ENCODE measurements around the gene PUS1.

The PUS1 gene

GRCh38 chr12:131895640-131896079, 33.4 kb upstream of the PUS1 start:
- DNase-seq (ENCODE audit: insufficient read length) (no peak), FAIRE-seq (no peak)
- TF ChIP-seq POLR2AphosphoS5 (IDR thresholded peaks at IDR 0.05; ENCODE audit: low read depth, low read length): no peak
- no peak for TF ChIP-seq TAF1 (IDR thresholded peaks at IDR 0.05; ENCODE audit: borderline replicate concordance, low read depth, low read length)
- no peak for TF ChIP-seq POLR2A (IDR thresholded peaks at IDR 0.05; ENCODE audit: low read depth, low read length)

DNA sequence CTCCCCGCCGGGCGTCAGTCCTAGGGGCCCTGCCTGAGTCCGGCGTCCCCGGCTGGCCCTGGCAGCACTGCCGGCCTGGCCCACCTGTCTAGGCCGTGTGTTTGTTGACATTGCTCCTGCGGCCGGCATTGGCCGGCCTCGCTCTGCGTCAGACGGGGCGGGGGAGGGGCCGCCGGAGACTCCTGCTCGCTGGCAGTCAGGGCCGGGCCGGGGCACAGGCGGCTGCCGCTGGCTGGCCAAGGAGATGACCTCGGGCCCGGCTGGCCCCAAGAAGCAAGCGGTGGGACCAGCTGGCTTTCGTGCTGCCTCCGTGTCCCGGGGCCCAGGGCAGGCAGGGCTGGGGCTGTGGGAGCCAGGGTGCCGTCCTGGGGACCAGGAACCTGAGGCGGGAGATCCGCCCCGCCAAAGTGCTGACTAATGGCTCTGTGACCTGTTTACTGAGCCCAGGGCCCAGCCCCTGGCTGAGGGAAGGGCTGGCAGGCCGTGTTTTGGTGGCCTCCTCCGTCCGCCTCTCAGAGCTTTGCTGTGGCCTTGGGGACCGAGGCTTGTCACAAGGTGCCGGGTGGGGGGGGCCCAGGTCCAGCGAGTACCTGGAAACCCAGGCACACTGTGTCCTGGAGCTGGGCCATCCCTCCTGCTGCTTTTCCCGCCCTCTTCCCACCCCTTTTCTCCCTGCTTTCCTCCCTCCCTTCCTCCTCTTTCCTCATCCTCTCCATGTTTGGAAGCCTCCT, 32.8 kb upstream of the PUS1 start:
- no peak for TF ChIP-seq POLR2A (IDR thresholded peaks at IDR 0.05; ENCODE audit: low read depth, low read length)
- no peak for TF ChIP-seq POLR2AphosphoS5 (IDR thresholded peaks at IDR 0.05; ENCODE audit: low read depth, low read length)
- TF ChIP-seq TAF1 (IDR thresholded peaks at IDR 0.05; ENCODE audit: borderline replicate concordance, low read depth, low read length): no peak
- peak; percentile 84 for FAIRE-seq
- peak; percentile 93 for DNase-seq (ENCODE audit: insufficient read length)

DNA sequence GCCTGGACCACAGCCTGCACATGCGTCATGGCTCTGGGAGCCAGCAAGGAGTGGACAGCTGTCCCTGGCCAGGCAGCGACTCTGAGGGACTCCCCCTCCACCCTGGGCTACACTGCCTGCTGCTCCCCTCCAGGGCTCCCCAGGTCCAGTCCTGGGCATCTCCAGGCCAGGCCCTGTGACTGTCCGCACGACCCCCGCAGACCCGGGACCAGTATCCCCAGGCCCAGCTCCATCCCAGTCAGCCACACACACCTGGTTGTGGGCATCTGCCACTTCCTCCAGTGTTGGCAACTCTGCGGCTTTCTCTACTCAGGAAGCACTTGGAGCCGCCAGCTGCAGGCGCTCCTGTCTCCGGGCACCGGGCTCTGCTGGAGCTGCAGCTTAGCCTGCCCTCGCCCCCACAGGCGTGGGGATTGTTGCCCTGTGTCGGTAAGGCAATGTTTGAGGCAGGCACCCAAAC, 32.2 kb upstream of the PUS1 start:
- DNase-seq (ENCODE audit: insufficient read length) (no peak), FAIRE-seq (no peak)
- no peak for TF ChIP-seq POLR2A (IDR thresholded peaks at IDR 0.05; ENCODE audit: low read depth, low read length)
- no peak for TF ChIP-seq POLR2AphosphoS5 (IDR thresholded peaks at IDR 0.05; ENCODE audit: low read depth, low read length)
- no peak for TF ChIP-seq TAF1 (IDR thresholded peaks at IDR 0.05; ENCODE audit: borderline replicate concordance, low read depth, low read length)

DNA sequence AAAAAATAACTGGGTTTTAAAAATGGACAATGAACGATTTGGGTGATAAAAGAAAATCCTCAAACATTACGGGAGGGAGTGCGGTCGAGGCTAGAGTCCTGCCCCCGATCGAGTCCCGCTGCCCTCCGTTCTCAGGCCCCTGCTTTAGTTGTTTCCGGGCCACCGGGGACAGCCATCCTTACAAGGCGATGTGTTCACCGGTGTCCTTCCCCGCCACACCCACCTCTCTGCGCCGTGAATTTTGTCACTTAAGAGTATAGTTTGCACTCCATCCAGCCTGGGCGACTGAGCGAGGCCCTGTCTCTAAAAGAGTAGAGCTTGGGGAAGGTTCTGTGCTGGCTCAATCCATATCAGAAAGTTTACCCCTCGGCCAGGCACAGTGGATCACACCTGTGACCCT, 31.8 kb upstream of the PUS1 start:
- no peak for TF ChIP-seq POLR2AphosphoS5 (IDR thresholded peaks at IDR 0.05; ENCODE audit: low read depth, low read length)
- no peak for TF ChIP-seq POLR2A (IDR thresholded peaks at IDR 0.05; ENCODE audit: low read depth, low read length)
- TF ChIP-seq TAF1 (IDR thresholded peaks at IDR 0.05; ENCODE audit: borderline replicate concordance, low read depth, low read length): no peak
- DNase-seq (ENCODE audit: insufficient read length) (no peak), FAIRE-seq (no peak)

GRCh38 chr12:131897875-131898274, 31.2 kb upstream of the PUS1 start:
- TF ChIP-seq TAF1 (IDR thresholded peaks at IDR 0.05; ENCODE audit: borderline replicate concordance, low read depth, low read length) (no peak), POLR2A (IDR thresholded peaks at IDR 0.05; ENCODE audit: low read depth, low read length) (no peak), POLR2AphosphoS5 (IDR thresholded peaks at IDR 0.05; ENCODE audit: low read depth, low read length) (no peak)
- FAIRE-seq (no peak), DNase-seq (ENCODE audit: insufficient read length) (no peak)

DNA sequence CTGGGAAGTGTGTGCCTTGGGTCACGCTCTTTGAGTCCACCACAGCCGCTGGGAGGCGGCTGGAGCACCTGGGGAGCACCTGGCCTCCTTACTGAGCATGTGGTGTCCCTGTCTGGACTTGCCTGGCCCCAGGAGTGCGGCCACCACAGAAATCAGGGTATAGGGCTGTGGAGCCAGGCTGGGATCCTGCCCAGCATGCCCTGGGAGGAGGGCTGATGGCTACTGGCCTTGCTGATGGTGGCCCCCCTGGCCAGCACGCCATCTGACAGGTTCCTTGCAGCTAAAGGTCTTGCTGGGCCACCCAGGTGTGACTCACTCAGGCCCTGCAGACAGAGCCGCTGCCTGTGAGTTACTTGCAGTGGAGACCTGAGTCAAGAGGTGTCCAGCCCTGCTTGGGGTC, 28.7 kb upstream of the PUS1 start:
- TF ChIP-seq TAF1 (IDR thresholded peaks at IDR 0.05; ENCODE audit: borderline replicate concordance, low read depth, low read length) (no peak), POLR2A (IDR thresholded peaks at IDR 0.05; ENCODE audit: low read depth, low read length) (no peak), POLR2AphosphoS5 (IDR thresholded peaks at IDR 0.05; ENCODE audit: low read depth, low read length) (no peak)
- DNase-seq (ENCODE audit: insufficient read length) (no peak), FAIRE-seq (no peak)

- TF ChIP-seq POLR2A (IDR thresholded peaks at IDR 0.05; ENCODE audit: low read depth, low read length) (no peak), POLR2AphosphoS5 (IDR thresholded peaks at IDR 0.05; ENCODE audit: low read depth, low read length) (no peak), TAF1 (IDR thresholded peaks at IDR 0.05; ENCODE audit: borderline replicate concordance, low read depth, low read length) (no peak)
- DNase-seq (ENCODE audit: insufficient read length) (no peak), FAIRE-seq (no peak)
Observed at GRCh38 chr12:131901431-131902331, 27.4 kb upstream of the PUS1 start.

DNA sequence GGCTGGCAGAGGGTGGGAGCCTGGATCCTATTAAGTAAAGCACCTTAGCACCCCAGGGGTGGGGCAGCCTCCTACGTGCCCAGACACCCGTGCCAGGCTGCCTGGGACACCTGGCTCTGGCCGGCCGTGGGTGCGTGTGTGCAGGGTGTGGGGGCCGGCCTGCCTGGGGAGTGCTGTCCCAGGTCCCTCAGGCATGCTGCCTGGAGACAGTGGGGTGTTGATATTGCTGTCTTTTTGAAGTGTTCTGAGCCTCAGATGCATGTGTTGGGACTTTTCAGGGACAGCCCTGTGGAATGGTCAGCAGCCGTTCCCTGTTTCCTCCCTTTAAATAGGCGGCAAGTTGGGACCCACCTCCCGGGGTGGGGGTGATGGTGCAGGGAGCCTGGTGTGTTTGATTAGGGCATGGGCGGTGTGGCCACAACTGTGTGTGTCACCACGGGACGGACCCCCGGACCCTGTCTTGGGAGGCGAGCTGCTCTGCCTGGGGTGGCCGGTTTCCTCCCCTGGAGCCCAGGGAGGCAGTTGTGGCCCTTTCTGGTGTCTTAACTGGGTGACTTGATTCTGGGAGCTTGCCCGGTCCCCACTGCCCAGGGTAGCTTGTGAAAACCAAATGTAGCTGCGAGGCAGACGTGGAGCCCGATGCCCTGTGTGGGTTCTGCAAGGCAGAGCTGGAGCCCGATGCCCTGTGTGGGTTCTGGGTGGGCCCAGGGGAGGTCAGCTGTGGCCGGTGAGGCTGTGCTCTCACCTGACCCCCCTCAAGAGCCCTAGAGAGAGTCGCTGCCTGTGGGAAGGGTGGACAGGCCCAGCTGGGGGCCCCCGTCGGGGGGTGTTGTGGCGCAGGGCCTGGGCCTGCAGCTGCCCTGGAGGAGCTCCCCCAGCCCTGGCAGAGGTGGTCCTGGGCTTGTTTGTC, 26.5 kb upstream of the PUS1 start:
- DNase-seq (ENCODE audit: insufficient read length) (no peak), FAIRE-seq (no peak)
- TF ChIP-seq POLR2AphosphoS5 (IDR thresholded peaks at IDR 0.05; ENCODE audit: low read depth, low read length) (no peak), TAF1 (IDR thresholded peaks at IDR 0.05; ENCODE audit: borderline replicate concordance, low read depth, low read length) (no peak), POLR2A (IDR thresholded peaks at IDR 0.05; ENCODE audit: low read depth, low read length) (no peak)

DNA sequence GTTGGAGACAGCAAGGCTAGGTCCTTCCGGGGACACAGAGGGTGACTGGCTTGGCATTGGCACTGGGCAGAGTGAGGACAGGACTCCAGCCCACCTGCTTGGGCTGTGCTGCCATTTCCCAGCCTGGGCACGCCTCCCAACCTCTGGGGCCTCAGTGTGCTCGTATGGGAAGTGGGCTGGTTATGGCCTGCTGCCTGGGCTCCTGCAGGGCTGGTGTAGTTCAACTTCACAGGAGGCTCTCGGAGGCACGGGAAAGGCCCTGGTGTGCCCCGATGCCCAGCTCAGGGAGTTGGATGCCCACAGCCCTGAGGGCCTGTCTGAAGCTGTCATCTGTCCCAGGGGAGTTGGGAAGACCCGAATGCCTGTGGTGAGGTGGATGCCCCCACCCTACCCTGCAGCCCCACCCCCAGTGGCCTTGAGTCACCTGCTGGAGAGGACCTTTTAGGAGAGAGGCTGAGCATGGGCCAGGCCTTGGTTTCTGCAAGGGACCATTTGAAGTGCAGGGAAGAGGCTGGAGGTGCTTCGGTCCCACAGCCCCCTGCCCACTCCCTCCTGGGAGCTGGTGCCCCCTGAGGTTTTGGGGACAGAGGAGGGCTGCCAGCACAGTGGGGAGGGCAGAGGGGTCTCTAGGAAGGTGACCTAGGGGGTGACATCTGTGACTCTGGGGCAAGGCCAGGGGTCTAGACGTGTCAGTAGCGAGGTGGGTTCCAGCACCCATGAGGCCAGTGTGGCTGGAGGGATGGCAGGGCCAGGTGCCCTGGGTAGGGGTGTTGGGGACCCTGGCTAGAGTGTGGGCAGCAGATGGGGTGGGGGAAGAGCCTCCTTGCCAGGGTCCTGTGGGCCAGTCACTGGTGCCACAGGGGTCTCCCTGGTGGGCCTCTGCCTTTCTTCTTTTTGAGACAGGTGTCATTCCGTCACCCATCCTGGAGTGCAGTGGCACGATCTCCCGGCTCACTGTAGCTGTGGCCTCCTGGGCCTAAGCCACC, 25.5 kb upstream of the PUS1 start:
- TF ChIP-seq POLR2A (IDR thresholded peaks at IDR 0.05; ENCODE audit: low read depth, low read length) (no peak), TAF1 (IDR thresholded peaks at IDR 0.05; ENCODE audit: borderline replicate concordance, low read depth, low read length) (no peak), POLR2AphosphoS5 (IDR thresholded peaks at IDR 0.05; ENCODE audit: low read depth, low read length) (no peak)
- DNase-seq (ENCODE audit: insufficient read length) (no peak), FAIRE-seq (no peak)

DNA sequence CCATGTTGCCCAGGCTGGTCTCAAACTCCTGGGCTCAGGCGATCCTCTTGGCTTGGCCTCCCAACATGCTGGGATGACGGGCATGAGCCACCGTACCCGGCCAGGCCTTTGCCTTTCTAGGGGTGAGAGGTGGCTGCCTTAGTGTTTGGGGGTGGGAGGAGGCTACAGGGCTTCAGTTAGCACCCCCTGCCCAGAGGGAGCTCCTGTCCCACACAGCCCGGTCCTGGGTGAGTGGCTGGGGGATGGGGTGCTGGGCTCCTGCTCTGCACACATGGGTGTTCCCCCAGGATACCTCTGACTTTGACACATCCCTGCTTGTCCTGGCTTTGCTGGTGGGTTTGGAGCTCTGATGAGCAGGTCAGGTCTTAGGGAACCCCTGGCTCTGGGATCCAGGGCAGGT, 24.7 kb upstream of the PUS1 start:
- TF ChIP-seq TAF1 (IDR thresholded peaks at IDR 0.05; ENCODE audit: borderline replicate concordance, low read depth, low read length) (no peak), POLR2AphosphoS5 (IDR thresholded peaks at IDR 0.05; ENCODE audit: low read depth, low read length) (no peak), POLR2A (IDR thresholded peaks at IDR 0.05; ENCODE audit: low read depth, low read length) (no peak)
- no peak for DNase-seq (ENCODE audit: insufficient read length)
- FAIRE-seq: no peak

Measured in GM12892 (cell line).